Esophagus muscularis mucosa (tissue), 3 donors: ENCODE data around the gene MAP3K4.

Experiments
- POLR2A ChIP-seq: fragments of 450-650 bp; IDR thresholded peaks from one replicate; pipeline ENCODE4 v1.6.1; 2017; ENCODE audit warnings: antibody characterized with exemption, moderate library complexity, mild to moderate bottlenecking, low read depth
- TF ChIP-seq, protein P1 (sequence below), 3 experiments: fragments of 200-600 bp in 2 of 3; fragments of 450-650 bp in 1 of 3; sonication (generic) in 2 of 3; IDR thresholded peaks; one replicate each; pipeline ENCODE4 v1.5.1; 2017 to 2019; ENCODE audit warnings: antibody characterized with exemption in 3 of 3, mild to moderate bottlenecking in 2 of 3, moderate library complexity in 1 of 3

DNA sequence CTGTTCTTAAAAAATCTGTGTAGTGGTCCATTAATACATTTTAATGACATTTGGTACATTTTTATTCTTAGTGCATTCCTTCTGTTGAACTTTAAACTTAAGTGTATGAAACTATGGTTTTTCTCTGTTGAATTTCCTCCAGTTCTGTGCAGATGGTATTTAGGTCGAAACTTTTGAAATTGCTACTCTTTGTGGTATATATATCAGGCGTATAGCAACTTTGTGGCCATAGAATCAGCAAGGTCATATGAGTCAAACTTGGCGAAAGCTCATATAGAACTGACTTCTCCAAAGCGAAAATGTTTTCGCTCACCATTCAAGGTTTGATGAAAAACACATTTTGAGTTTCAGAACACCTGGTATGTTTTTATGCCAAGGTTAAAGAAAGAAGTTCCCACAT lies 93.7 kb downstream of the MAP3K4 start:
- no peak for TF ChIP-seq POLR2A
- TF ChIP-seq, protein P1, sequence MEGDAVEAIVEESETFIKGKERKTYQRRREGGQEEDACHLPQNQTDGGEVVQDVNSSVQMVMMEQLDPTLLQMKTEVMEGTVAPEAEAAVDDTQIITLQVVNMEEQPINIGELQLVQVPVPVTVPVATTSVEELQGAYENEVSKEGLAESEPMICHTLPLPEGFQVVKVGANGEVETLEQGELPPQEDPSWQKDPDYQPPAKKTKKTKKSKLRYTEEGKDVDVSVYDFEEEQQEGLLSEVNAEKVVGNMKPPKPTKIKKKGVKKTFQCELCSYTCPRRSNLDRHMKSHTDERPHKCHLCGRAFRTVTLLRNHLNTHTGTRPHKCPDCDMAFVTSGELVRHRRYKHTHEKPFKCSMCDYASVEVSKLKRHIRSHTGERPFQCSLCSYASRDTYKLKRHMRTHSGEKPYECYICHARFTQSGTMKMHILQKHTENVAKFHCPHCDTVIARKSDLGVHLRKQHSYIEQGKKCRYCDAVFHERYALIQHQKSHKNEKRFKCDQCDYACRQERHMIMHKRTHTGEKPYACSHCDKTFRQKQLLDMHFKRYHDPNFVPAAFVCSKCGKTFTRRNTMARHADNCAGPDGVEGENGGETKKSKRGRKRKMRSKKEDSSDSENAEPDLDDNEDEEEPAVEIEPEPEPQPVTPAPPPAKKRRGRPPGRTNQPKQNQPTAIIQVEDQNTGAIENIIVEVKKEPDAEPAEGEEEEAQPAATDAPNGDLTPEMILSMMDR (IDR thresholded peaks at IDR 0.05) = no peak
